Measurements from ENCODE around the gene TRAF5.
"Not testable (repeated sequence)": the region's sequence is repeated elsewhere in the genome, so short reads cannot be mapped to it uniquely, and the experiment has no call there.

The TRAF5 gene

GRCh38 chr1:211382182-211382713 lies 55.6 kb downstream of the TRAF5 start:
- H3K27me3 ChIP-seq (ENCODE audit: low read depth, low read length), result no peaks in the 10 kb centered on the region
- peak overlapping the region; percentile 61 to 91 for H3K4me3 ChIP-seq (ENCODE audit: low read depth in 1 of 2, low read length in 2 of 2)
- H3K36me3 ChIP-seq (ENCODE audit: control insufficient read depth in 1 of 2, insufficient read depth in 2 of 2, low read length in 2 of 2), result peaks cover 0 to 4% of the 10 kb centered on the region in 2 donors
- peaks cover 6 to 13% of the 10 kb centered on the region in 2 donors for H3K4me1 ChIP-seq (ENCODE audit: control insufficient read depth in 1 of 2, insufficient read depth in 2 of 2, low read length in 2 of 2)
- H3K27ac ChIP-seq (ENCODE audit: low read length), result peak overlapping the region; percentile 68
- no peaks in the 10 kb centered on the region for H3K9me3 ChIP-seq (ENCODE audit: control insufficient read depth in 1 of 2, low read length in 2 of 2)

- Histone ChIP-seq H3K27me3 (ENCODE audit: low read depth, low read length) (no peaks in the 10 kb centered on the region), H3K4me1 (ENCODE audit: control insufficient read depth in 1 of 2, insufficient read depth in 2 of 2, low read length in 2 of 2) (peaks cover 6 to 7% of the 10 kb centered on the region in 2 donors), H3K36me3 (ENCODE audit: control insufficient read depth in 1 of 2, insufficient read depth in 2 of 2, low read length in 2 of 2) (peaks cover 0 to 4% of the 10 kb centered on the region in 2 donors), H3K4me3 (ENCODE audit: low read depth in 1 of 2, low read length in 2 of 2) (peak overlapping the region; percentile 61 to 91), H3K27ac (ENCODE audit: low read length) (peak overlapping the region; percentile 99), H3K9me3 (ENCODE audit: control insufficient read depth in 1 of 2, low read length in 2 of 2) (no peaks in the 10 kb centered on the region)
Observed at GRCh38 chr1:211382714-211383480, 56.3 kb downstream of the TRAF5 start.

GRCh38 chr1:211384524-211384923 lies 57.9 kb downstream of the TRAF5 start:
- Histone ChIP-seq H3K27me3 (ENCODE audit: low read depth, low read length) (no peaks in the 10 kb centered on the region), H3K4me1 (ENCODE audit: control insufficient read depth in 1 of 2, insufficient read depth in 2 of 2, low read length in 2 of 2) (peaks cover 5 to 6% of the 10 kb centered on the region in 2 donors), H3K36me3 (ENCODE audit: control insufficient read depth in 1 of 2, insufficient read depth in 2 of 2, low read length in 2 of 2) (peaks cover 0 to 4% of the 10 kb centered on the region in 2 donors), H3K9me3 (ENCODE audit: control insufficient read depth in 1 of 2, low read length in 2 of 2) (no peaks in the 10 kb centered on the region), H3K4me3 (ENCODE audit: low read depth in 1 of 2, low read length in 2 of 2) (no peak overlapping the region), H3K27ac (ENCODE audit: low read length) (no peak overlapping the region)

DNA sequence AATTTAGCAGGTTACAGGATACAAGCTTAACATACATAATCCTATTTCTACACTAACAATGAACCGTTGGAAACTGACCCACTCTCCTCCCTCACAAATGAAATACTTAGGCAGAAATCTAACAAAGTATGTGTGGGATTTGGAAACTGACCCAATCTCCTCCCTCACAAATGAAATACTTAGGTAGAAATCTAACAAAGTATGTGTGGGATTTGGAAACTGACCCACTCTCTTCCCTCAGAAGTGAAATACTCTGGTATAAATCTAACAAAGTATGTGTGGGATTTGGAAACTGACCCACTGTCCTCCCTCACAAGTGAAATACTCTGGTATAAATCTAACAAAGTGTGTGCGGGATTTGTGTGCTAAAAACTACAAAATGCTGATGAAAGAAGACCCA lies 60.3 kb downstream of the TRAF5 start:
- Histone ChIP-seq H3K4me1 (ENCODE audit: control insufficient read depth in 1 of 2, insufficient read depth in 2 of 2, low read length in 2 of 2) (peaks cover 3 to 5% of the 10 kb centered on the region in 2 donors), H3K9me3 (ENCODE audit: control insufficient read depth in 1 of 2, low read length in 2 of 2) (no peaks in the 10 kb centered on the region), H3K4me3 (ENCODE audit: low read depth in 1 of 2, low read length in 2 of 2) (no peak overlapping the region), H3K36me3 (ENCODE audit: control insufficient read depth in 1 of 2, insufficient read depth in 2 of 2, low read length in 2 of 2) (no peaks in the 10 kb centered on the region), H3K27ac (ENCODE audit: low read length) (no peak overlapping the region), H3K27me3 (ENCODE audit: low read depth, low read length) (no peaks in the 10 kb centered on the region)

GRCh38 chr1:211390829-211391228 lies 64.2 kb downstream of the TRAF5 start:
- H3K9me3 ChIP-seq (ENCODE audit: control insufficient read depth in 1 of 2, low read length in 2 of 2); H3K27me3 ChIP-seq (ENCODE audit: low read depth, low read length); H3K27ac ChIP-seq (ENCODE audit: low read length); H3K4me3 ChIP-seq (ENCODE audit: low read depth in 1 of 2, low read length in 2 of 2); H3K4me1 ChIP-seq (ENCODE audit: control insufficient read depth in 1 of 2, insufficient read depth in 2 of 2, low read length in 2 of 2); H3K36me3 ChIP-seq (ENCODE audit: control insufficient read depth in 1 of 2, insufficient read depth in 2 of 2, low read length in 2 of 2): not testable (repeated sequence)

- Histone ChIP-seq H3K4me3 (ENCODE audit: low read depth in 1 of 2, low read length in 2 of 2) (no peak overlapping the region), H3K36me3 (ENCODE audit: control insufficient read depth in 1 of 2, insufficient read depth in 2 of 2, low read length in 2 of 2) (peaks cover 4 to 9% of the 10 kb centered on the region in 2 donors), H3K9me3 (ENCODE audit: control insufficient read depth in 1 of 2, low read length in 2 of 2) (no peaks in the 10 kb centered on the region), H3K27ac (ENCODE audit: low read length) (no peak overlapping the region), H3K4me1 (ENCODE audit: control insufficient read depth in 1 of 2, insufficient read depth in 2 of 2, low read length in 2 of 2) (no peaks in the 10 kb centered on the region), H3K27me3 (ENCODE audit: low read depth, low read length) (no peaks in the 10 kb centered on the region)
Observed at GRCh38 chr1:211393203-211393602, 66.6 kb downstream of the TRAF5 start.

DNA sequence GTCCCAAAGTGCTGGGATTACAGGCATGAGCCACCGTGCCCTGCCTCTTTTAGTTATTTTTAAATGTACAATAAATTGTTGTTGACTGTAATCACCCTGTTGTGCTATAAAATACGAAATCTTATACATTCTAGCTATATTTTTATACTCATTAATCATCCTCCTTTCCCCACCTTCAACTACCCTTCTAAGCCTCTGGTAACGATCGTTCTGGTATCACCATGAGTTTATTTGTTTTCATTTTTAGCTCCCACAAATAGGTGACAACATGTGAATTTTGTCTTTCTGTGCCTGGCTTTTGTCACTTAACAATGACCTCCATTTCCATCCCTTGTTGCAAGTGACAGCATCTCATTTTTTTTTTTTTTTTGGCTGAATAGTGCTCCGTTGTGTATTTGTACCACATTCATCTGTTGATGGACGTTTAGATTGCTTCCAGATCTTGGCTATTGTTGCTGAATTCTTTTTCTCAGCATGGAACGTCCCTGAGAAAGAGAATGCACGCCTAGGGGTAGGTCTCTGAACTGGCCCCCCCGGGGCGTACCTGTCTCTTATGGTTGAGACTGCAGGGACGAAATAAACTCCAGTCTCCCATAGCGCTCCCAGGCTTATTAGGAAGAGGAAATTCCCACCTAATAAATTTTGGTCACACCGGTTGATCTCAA lies 71.8 kb downstream of the TRAF5 start:
- not testable (repeated sequence) for H3K36me3 ChIP-seq (ENCODE audit: control insufficient read depth in 1 of 2, insufficient read depth in 2 of 2, low read length in 2 of 2); H3K4me1 ChIP-seq (ENCODE audit: control insufficient read depth in 1 of 2, insufficient read depth in 2 of 2, low read length in 2 of 2); H3K27ac ChIP-seq (ENCODE audit: low read length); H3K27me3 ChIP-seq (ENCODE audit: low read depth, low read length); H3K9me3 ChIP-seq (ENCODE audit: control insufficient read depth in 1 of 2, low read length in 2 of 2); H3K4me3 ChIP-seq (ENCODE audit: low read depth in 1 of 2, low read length in 2 of 2)

DNA sequence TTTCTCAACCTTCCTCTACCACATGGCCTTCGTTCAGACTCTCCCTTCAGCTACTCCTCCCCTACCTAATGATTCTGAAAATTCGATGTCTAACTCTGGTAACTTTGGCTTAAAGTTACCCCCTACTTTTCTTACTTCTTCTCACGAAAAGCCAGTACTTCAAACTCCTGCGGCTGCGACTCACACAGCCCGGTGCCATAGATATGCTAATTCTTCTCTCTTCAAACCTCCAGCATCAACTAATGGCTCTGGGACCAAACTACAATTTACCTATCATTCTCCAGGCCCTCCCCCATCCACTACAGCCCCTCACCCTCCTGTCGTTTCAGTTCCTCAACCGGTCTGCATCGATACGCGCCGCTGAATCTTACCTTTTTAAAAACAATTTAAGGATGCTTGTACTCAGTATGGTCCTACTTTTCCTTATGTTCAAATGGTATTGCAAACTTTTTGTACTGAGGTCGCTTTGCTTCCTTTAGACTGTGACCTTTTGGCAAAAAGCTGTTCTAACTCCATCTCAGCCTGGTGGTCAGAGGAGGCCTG lies 73.3 kb downstream of the TRAF5 start:
- not testable (repeated sequence) for H3K9me3 ChIP-seq (ENCODE audit: control insufficient read depth in 1 of 2, low read length in 2 of 2); H3K4me3 ChIP-seq (ENCODE audit: low read depth in 1 of 2, low read length in 2 of 2); H3K27ac ChIP-seq (ENCODE audit: low read length); H3K4me1 ChIP-seq (ENCODE audit: control insufficient read depth in 1 of 2, insufficient read depth in 2 of 2, low read length in 2 of 2); H3K36me3 ChIP-seq (ENCODE audit: control insufficient read depth in 1 of 2, insufficient read depth in 2 of 2, low read length in 2 of 2); H3K27me3 ChIP-seq (ENCODE audit: low read depth, low read length)

- H3K4me3 ChIP-seq (ENCODE audit: low read depth in 1 of 2, low read length in 2 of 2); H3K9me3 ChIP-seq (ENCODE audit: control insufficient read depth in 1 of 2, low read length in 2 of 2); H3K27ac ChIP-seq (ENCODE audit: low read length); H3K27me3 ChIP-seq (ENCODE audit: low read depth, low read length); H3K4me1 ChIP-seq (ENCODE audit: control insufficient read depth in 1 of 2, insufficient read depth in 2 of 2, low read length in 2 of 2); H3K36me3 ChIP-seq (ENCODE audit: control insufficient read depth in 1 of 2, insufficient read depth in 2 of 2, low read length in 2 of 2): not testable (repeated sequence)
Observed at GRCh38 chr1:211401751-211402150, 75.1 kb downstream of the TRAF5 start.

DNA sequence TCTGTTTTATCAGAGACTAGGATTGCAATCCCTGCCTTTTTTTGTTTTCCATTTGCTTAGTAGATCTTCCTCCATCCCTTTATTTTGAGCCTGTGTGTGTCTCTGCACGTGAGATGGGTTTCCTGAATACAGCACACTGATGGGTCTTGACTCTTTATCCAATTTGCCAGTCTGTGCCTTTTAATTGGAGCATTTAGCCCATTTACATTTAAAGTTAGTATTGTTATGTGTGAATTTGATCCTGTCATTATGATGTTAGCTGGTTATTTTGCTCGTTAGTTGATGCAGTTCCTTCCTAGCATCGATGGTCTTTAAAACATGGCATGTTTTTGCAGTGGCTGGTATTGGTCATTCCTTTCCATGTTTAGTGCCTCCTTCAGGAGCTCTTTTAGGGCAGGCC lies 79.5 kb downstream of the TRAF5 start:
- H3K4me3 ChIP-seq (ENCODE audit: low read depth in 1 of 2, low read length in 2 of 2); H3K36me3 ChIP-seq (ENCODE audit: control insufficient read depth in 1 of 2, insufficient read depth in 2 of 2, low read length in 2 of 2); H3K27ac ChIP-seq (ENCODE audit: low read length); H3K4me1 ChIP-seq (ENCODE audit: control insufficient read depth in 1 of 2, insufficient read depth in 2 of 2, low read length in 2 of 2); H3K27me3 ChIP-seq (ENCODE audit: low read depth, low read length); H3K9me3 ChIP-seq (ENCODE audit: control insufficient read depth in 1 of 2, low read length in 2 of 2): not testable (repeated sequence)

DNA sequence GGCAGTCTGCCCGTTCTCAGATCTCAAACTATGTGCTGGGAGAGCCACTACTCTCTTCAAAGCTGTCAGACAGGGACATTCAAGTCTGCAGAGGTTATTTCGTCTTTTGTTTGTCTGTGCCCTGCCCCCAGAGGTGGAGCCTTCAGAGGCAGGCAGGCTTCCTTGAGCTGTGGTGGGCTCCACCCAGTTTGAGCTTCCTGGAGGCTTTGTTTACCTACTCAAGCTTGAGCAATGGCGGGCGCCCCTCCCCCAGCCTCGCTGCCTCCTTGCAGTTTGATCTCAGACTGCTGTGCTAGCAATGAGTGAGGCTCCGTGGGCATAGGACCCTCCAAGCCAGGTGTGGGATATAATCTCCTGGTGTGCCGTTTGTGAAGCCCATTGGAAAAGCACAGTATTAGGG lies 81.1 kb downstream of the TRAF5 start:
- not testable (repeated sequence) for H3K9me3 ChIP-seq (ENCODE audit: control insufficient read depth in 1 of 2, low read length in 2 of 2); H3K27me3 ChIP-seq (ENCODE audit: low read depth, low read length); H3K27ac ChIP-seq (ENCODE audit: low read length)

More for the DNA sequence above, 81.1 kb downstream of the TRAF5 start:
- H3K4me1 ChIP-seq (ENCODE audit: control insufficient read depth in 1 of 2, insufficient read depth in 2 of 2, low read length in 2 of 2); H3K36me3 ChIP-seq (ENCODE audit: control insufficient read depth in 1 of 2, insufficient read depth in 2 of 2, low read length in 2 of 2); H3K4me3 ChIP-seq (ENCODE audit: low read depth in 1 of 2, low read length in 2 of 2): not testable (repeated sequence)
